GM19193 (cell line): ENCODE data around the gene CA5A.
A peak's percentile ranks its signal among the peaks of the same experiment; 100 is the strongest.

Experiments used
- POLR2A ChIP-seq: IDR thresholded peaks from 4 replicates; pipeline ENCODE4 v1.6.1; 2011; ENCODE audit not compliant: insufficient read depth, insufficient read length; ENCODE audit errors: extremely low read depth

CA5A gene

GRCh38 chr16:87951552-87952538 lies 15.5 kb upstream of the CA5A start:
- TF ChIP-seq POLR2A, result peak; percentile 74

DNA sequence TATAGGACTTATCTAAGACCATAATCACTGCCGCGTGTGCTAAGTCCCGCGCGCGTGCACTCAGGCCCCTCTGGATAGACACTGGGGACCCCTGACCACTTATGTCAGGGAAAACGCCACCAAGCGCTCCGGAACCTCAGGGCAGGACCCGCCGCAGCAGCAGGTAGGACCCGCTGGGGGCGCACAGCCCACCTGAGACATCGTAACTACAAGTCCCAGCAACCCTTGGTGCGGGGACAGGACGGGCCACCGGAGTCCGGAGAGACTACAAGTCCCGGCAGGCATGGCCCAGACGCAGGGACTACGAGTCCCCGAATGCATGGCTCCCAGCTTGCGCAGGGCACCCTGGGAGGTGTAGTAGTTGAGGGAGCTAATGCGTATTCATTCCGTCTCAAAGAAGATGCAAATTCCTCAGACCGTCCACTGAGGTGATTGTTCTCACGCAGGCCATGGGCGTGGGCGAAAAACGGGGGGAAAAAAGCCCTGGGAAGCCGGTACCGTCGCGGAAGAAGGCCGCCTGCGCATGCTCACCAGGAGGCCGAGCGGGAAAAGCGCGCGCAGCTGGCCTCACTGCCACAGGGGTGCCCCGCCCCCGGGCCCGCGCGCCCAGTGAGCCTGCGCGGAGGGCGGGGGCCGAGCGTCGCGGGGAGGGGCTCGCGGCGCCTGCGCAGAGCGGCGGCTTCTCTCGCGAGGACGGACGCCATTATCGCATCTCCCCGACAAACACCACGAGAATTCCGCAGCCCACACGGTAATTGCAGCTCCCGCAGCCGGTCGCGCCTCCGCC lies 14.6 kb upstream of the CA5A start, which contains the start of gene BANP:
TSS of gene BANP (plus strand) at position 670 of the 787 bp plus-strand sequence. CDS start 23,682 bp downstream, outside the sequence.
- peak; percentile 53 for TF ChIP-seq POLR2A

DNA sequence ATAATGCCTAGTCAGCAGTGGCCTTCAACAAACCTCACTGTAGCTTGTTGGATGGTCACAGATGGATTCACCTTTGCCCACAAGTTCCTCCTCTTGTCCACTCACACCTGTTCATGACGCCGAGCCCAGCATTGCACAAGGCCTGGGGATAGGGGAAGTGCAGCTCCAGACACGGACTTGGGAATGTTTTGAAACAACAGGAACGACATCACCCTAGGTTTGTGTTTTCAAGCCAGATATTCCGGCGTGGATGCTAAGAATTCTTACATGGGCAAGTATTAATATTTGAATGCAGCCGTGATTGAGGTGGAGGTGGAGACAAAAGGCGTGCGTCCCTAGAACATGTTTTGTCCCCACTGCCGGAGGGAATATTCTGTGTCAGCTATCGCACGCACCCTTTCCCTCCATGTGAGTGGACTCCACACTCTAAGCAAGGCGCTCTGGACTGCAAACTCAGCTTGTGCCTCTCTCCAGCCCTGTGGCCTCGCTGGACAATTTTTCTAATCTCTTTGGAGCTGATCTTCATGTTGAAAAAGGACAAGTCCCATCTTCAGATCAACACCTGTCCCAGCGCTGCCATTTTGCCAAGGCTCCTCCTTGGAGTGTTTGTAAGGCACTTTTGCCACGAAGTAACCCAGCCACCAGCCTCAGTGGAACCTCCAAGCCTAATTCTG lies 12.9 kb upstream of the CA5A start:
- TF ChIP-seq POLR2A, result no peak

GRCh38 chr16:87948735-87949070 lies 12.4 kb upstream of the CA5A start:
- no peak for TF ChIP-seq POLR2A

- no peak for TF ChIP-seq POLR2A
These were observed 11.8 kb upstream of the CA5A start for GRCh38 chr16:87948119-87948545.

DNA sequence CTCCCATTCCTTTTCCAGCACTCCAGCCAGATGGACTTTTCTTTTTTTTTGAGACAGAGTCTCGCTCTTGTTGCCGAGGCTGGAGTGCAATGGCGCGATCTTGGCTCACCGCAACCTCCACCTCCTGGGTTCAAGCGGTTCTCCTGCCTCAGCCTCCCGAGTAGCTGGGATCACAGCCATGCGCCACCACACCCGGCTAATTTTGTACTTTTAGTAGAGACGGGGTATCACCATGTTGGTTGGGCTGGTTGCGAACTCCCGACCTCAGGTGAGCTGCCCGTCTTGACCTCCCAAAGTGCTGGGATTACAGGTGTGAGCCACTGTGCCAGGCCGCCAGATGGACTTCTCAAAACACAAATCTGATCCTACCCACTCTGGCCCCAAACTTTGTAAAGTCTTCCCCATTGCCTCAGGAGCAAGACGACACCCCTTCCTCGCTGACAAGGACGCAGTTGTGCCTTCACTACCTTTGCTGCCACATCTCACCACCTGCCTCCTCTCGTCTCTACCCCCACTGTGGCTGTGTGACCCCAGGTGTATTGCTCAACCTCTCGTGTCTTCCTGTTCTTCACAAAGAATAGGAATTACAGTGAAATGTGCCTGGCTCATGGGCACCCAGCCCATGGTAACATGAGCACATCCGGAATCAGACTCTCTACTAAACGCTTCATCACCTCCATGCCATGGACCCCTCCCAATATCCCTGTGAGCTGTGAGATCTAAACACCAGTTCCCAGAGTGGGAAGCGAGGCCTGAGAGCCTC lies 11.2 kb upstream of the CA5A start:
- TF ChIP-seq POLR2A, result no peak

GRCh38 chr16:87946596-87947347 lies 10.4 kb upstream of the CA5A start:
- no peak for TF ChIP-seq POLR2A

DNA sequence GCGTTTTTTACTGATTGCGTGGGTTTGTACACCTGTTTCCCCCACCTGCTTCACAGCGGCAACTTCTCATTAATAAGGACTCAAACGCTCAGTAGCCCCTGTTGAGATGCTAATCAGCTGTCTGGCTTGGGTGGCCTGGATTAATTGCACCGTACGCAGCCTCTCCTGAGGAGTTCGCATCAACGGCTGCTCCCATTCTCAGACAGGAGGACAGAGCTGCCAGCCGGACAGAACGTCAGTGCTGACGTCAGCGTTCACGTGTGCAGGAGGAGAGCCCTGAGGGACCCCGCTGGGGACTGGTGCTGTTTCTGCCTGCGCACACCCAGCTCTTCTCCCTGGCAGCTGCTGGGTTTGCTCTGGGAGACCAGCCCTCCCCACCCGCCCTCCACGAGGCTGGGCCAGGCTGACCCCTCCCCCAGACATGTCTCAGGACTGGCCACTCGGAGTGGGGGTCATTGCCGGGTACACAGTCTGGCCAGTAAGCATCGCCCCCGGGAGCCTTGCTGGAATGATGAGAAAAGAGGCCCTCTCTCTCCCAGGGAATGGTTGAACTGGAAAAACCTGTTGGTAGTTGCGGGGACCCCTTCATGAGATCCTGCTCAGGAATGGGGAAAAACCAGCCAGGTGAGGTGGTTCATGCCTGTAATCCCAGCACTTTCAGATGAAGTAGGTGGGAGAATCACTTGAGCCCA lies 9.2 kb upstream of the CA5A start:
- TF ChIP-seq POLR2A, result peak; percentile 29

DNA sequence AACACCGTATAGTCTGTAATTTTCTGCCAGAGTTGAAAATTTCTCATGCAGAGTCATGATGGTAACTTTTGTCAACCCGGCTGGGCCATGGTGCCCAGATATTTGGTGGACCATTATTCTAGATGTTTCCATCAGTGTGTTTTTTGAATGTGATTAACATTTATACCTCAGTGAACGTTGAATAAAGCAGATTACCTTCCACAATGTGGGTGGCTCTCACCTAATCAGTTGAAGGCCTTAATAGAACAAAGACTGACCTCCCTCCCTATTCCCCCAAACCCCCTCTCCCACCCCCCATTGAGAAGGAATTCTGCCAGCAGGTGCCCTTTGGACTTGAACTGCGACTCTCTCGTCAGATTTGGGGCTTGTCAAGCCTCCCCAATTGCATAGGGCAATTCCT lies 6.4 kb upstream of the CA5A start:
- TF ChIP-seq POLR2A, result no peak

- no peak for TF ChIP-seq POLR2A
These were observed 3.5 kb upstream of the CA5A start for GRCh38 chr16:87939562-87940423.

- TF ChIP-seq POLR2A, result no peak
These were observed 2.2 kb upstream of the CA5A start for GRCh38 chr16:87938412-87938949.

GRCh38 chr16:87933140-87933495 lies 3.2 kb downstream of the CA5A start:
- no peak for TF ChIP-seq POLR2A
